ENCODE measurements around the gene CCDC85C. TPM values are rescaled to one million over a fixed set of nuclear protein-coding genes. Genes with fewer than 3 reads are reported as not detected.
A peak's percentile ranks its signal among the peaks of the same experiment; 100 is the strongest.

The CCDC85C gene
- total and polyA plus RNA-seq, 7 donors = 1.8 to 21.0 (median 7.9) TPM

DNA sequence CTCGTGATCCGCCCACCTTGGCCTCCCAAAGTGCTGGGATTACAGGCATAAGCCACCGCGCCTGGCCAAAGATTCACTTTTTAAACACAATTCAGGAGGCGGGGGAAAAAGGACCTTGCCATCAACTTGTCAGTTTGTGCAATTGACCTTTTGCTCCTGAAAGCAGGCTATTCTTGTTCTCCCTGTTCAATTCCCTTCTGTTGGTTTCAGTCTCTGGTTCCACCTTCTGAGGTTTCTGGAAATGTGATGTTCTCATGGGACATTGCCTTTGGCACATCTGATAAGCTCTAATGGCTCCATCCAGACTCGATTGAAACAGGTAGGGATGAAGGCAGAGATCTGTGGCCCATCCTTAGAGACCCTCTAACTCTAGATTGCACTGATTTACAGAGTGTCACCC, 17.9 kb upstream of the CCDC85C start:
- Histone ChIP-seq H3K27ac (no peak overlapping the region), H3K4me3 (no peak overlapping the region), H3K4me1 (no peaks in the 10 kb centered on the region), H3K9me3 (no peaks in the 10 kb centered on the region), H3K27me3 (ENCODE audit: insufficient read depth in 3 of 3, low read length in 2 of 3) (peaks cover 0 to 3% (median 3%) of the 10 kb centered on the region in 3 donors), H3K36me3 (ENCODE audit: insufficient read depth in 1 of 2, low read depth in 1 of 2) (no peaks in the 10 kb centered on the region)
- ATAC-seq (no peak), DNase-seq (no peak)
- intact Hi-C loops (cut with DNase I) = no loop called here
- 75 to 79% (median 78%) methylated on average over 6 of the region's 6 CpGs for WGBS, 3 donors
- TF ChIP-seq, protein P1, sequence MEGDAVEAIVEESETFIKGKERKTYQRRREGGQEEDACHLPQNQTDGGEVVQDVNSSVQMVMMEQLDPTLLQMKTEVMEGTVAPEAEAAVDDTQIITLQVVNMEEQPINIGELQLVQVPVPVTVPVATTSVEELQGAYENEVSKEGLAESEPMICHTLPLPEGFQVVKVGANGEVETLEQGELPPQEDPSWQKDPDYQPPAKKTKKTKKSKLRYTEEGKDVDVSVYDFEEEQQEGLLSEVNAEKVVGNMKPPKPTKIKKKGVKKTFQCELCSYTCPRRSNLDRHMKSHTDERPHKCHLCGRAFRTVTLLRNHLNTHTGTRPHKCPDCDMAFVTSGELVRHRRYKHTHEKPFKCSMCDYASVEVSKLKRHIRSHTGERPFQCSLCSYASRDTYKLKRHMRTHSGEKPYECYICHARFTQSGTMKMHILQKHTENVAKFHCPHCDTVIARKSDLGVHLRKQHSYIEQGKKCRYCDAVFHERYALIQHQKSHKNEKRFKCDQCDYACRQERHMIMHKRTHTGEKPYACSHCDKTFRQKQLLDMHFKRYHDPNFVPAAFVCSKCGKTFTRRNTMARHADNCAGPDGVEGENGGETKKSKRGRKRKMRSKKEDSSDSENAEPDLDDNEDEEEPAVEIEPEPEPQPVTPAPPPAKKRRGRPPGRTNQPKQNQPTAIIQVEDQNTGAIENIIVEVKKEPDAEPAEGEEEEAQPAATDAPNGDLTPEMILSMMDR (IDR thresholded peaks at IDR 0.05) = no peak

DNA sequence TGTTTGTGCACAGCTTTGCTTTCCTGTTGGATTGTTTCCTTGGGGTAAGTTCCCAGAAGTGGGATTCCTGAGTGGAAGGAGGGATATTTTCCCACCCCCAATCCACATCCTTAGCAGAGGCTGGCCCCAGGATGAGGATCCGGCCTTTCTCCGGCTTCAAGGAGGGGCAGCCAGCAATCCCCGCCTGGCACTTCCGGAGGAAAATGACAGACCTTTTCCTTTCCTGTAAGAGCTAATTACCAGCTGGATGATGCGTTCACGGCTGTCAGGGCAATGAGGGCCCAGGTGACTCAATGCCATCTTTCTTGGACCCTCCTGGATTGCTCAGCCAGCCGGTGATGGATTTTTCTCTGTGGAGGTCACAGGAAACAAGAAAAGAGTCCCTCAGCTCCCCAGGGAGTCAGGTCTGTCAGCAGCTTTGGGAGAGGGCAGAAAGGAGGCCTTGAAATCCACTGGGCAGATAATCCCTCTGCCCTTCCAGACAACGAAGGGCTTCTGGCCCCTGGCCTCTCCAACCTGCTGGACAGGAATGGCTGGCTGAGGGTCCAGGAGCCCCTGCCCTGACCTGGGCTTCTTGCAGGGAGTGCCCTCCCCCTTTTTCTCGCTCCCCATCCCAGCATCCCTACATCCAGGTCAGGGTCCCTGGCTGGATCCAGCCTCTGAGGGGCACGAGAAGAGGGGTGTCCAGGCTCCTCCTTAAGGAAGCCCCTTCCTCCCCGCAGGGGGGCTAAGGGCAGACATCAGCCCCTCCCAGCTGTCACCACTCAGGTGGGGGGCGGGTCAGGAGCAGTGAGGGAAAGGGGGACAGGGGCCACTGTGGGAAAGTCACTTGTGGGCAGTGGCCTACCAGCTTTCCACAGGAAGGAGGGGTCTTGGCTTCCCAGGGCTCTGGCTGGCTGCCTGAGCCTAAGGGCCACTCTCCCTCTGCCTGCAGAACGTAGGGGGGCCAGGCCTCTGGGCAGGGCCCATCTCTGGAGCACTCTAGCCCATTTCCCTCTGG, 16.1 kb upstream of the CCDC85C start:
- DNase-seq (no peak), ATAC-seq (peak in 3 of 4 donors; percentile 34 to 49 (median 46))
- H3K4me1 ChIP-seq = no peaks in the 10 kb centered on the region
- TF ChIP-seq, protein P1 (IDR thresholded peaks at IDR 0.05) = no peak
- H3K36me3 ChIP-seq (ENCODE audit: insufficient read depth in 1 of 2, low read depth in 1 of 2) = no peaks in the 10 kb centered on the region
- H3K9me3 ChIP-seq = no peaks in the 10 kb centered on the region
- intact Hi-C loops (cut with DNase I) = no loop called here
- H3K27me3 ChIP-seq (ENCODE audit: insufficient read depth in 3 of 3, low read length in 2 of 3) = peaks cover 0 to 10% (median 3%) of the 10 kb centered on the region in 3 donors
- no peak overlapping the region for H3K4me3 ChIP-seq
- 54 to 61% (median 59%) methylated on average over 13 of the region's 13 CpGs for WGBS, 3 donors
- peak overlapping the region; percentile 23 for H3K27ac ChIP-seq

DNA sequence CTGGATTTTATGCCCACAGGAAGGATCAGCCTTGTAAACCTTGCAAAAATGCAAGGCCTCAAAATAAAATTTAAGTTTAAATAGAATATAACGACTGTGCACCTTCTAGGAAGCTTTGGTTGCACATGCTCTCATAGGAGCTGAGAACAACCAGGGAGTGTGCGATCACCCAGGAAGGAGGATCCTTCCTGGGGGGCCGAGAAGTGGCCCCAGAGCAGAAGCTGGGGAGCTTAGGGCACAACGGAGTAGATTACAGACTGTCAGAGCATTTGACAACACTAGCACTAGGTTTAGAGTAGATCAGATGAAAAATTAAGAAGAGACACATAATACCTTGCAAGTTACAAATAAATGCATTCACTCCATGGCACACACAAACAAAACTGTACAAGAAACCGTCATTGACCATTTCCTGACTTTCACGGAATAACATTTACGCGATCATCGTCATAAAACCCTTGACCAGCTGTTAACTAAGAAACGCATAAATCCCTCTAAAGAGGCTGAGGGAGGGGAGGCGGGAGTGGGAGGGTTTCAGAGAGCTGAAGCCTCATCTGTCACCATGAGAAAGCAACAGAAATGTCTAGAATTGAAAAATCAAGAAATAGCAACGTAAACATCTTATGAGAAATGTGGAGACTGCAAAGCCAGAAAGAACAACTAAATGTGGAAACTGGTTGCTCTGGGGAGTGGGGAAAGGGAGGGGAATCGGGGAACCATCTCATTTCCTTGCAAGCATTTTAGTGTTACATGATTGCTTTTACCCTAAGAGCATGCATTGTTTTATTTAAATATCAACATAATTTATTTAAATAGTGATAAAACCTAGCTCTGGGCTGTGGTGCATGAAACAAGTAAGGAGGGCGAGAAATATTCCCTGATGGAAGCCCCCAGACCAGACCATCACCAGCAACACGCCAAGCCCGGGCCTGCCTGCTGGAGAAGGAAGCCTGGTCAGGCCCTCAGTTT, 13.1 kb upstream of the CCDC85C start:
- H3K4me3 ChIP-seq = no peak overlapping the region
- intact Hi-C loops (cut with DNase I) = no loop called here
- no peak for ATAC-seq
- peaks cover 0 to 11% (median 3%) of the 10 kb centered on the region in 3 donors for H3K27me3 ChIP-seq (ENCODE audit: insufficient read depth in 3 of 3, low read length in 2 of 3)
- no peaks in the 10 kb centered on the region for H3K4me1 ChIP-seq
- no peak overlapping the region for H3K27ac ChIP-seq
- H3K36me3 ChIP-seq (ENCODE audit: insufficient read depth in 1 of 2, low read depth in 1 of 2) = no peaks in the 10 kb centered on the region
- no peak for DNase-seq
- H3K9me3 ChIP-seq = no peaks in the 10 kb centered on the region
- WGBS, 3 donors = 54 to 66% (median 63%) methylated on average over 16 of the region's 16 CpGs
- TF ChIP-seq, protein P1 (IDR thresholded peaks at IDR 0.05) = no peak

DNA sequence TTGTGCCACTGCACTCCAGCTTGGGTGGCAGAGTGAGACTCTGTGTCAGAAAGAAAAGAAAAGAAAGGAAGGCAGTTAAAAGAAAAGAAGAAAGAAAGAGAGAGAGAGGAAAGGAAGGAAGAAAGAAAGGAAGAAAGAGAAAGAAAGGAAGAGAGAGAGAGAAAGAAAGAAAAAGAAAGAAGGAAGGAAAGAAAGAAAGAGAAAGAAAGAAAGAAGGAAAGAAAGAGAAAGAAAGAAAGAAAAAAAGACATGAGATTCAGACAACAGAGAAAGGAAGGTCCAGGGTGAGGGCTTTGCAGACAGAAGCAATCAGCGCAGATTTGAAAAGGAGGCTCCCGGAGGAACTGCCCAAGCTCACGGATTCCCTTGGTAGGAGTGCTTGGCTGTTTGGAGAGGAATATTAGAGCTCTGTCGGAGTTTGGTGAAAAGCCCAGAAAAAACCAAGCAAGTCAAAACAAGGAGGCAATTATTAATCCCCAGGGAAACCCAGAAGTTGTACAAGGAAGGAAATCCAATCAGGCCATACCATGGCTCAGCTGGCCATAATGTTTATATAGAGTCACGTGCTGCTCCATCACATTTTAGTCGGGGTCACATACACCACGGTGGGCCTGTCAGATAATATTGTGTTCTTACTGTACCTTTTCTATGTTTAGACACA, 11.6 kb upstream of the CCDC85C start:
- 42 to 44% (median 42%) methylated on average over 7 of the region's 7 CpGs for WGBS, 3 donors
- H3K27ac ChIP-seq = no peak overlapping the region
- no peak for DNase-seq
- no peaks in the 10 kb centered on the region for H3K36me3 ChIP-seq (ENCODE audit: insufficient read depth in 1 of 2, low read depth in 1 of 2)
- H3K4me1 ChIP-seq = no peaks in the 10 kb centered on the region
- intact Hi-C loops (cut with DNase I) = no loop called here
- no peaks in the 10 kb centered on the region for H3K9me3 ChIP-seq
- H3K4me3 ChIP-seq = no peak overlapping the region
- ATAC-seq = no peak
- TF ChIP-seq, protein P1 (IDR thresholded peaks at IDR 0.05) = no peak
- peaks cover 0 to 11% (median 3%) of the 10 kb centered on the region in 3 donors for H3K27me3 ChIP-seq (ENCODE audit: insufficient read depth in 3 of 3, low read length in 2 of 3)
